Measurements from ENCODE around the gene NOXA1.

The NOXA1 gene

DNA sequence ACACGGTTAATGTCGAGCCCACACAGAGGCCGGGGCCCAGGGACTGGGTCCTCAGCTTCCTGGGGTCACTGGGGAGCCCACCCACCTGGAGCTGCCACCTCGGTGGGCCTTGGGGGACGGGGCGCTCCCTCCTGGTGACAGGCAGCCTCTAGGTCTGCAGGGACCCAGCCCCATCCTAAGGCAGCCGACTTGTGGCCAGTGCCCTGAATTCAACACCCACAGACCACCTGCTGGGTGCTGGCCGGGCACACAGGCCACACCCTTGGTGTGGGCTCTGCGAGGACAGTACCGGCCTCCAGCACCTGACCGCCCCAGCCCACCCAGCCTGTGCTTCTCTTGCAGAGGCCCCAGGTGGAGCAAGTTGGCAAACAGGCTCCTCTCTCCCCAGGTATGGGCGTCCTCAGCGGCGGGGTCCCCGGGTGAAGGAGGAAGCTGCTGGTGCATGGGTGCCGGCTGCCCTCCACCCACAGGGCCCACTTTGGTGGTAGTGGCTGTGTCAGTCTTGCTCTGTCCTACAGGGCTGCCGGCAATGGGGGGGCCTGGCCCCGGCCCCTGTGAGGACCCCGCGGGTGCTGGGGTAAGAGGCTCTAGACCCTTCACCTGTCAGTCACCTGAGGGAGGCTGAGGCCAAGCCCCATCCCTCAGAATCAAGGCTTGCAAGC, 9.6 kb downstream of the NOXA1 start:
- no peak for DNase-seq (ENCODE audit: insufficient read length, low spot score)
- FAIRE-seq = no peak
- no peak for TF ChIP-seq TAF1 (IDR thresholded peaks at IDR 0.05; ENCODE audit: low read depth, low read length)
- no peak for TF ChIP-seq POU2F2 (IDR thresholded peaks at IDR 0.05; ENCODE audit: low read depth, low read length)
- TF ChIP-seq PAX5 (IDR thresholded peaks at IDR 0.05; ENCODE audit: insufficient read depth, low read length, severe bottlenecking) = no peak
- no peak for TF ChIP-seq SPI1 (IDR thresholded peaks at IDR 0.05; ENCODE audit: low read depth, low read length)
- no peak for TF ChIP-seq POLR2A (IDR thresholded peaks at IDR 0.05; ENCODE audit: low read depth, low read length)
- no peak for TF ChIP-seq POLR2AphosphoS5 (IDR thresholded peaks at IDR 0.05; ENCODE audit: low read depth, low read length)

DNA sequence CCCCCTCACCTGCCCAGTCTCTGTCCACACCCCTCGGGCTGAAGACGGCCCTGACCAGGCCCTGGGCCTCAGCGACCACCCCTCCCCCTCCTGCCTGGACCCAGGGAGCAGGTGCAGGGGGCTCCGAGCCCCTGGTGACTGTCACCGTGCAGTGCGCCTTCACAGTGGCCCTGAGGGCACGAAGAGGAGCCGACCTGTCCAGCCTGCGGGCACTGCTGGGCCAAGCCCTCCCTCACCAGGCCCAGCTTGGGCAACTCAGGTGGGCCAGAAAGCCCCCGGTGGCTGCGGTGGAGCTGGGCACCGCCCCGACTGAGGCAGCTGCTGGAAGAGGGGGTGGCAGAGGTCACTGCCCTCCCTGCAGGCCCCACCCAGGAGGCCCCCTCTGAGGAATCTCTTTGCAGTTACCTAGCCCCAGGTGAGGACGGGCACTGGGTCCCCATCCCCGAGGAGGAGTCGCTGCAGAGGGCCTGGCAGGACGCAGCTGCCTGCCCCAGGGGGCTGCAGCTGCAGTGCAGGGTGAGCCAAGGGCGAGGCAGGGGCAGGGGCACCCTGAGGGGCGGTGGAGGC, 10.2 kb downstream of the NOXA1 start:
- DNase-seq (ENCODE audit: insufficient read length, low spot score) (no peak), FAIRE-seq (no peak)
- TF ChIP-seq POLR2AphosphoS5 (IDR thresholded peaks at IDR 0.05; ENCODE audit: low read depth, low read length) = no peak
- no peak for TF ChIP-seq POU2F2 (IDR thresholded peaks at IDR 0.05; ENCODE audit: low read depth, low read length)
- no peak for TF ChIP-seq SPI1 (IDR thresholded peaks at IDR 0.05; ENCODE audit: low read depth, low read length)
- no peak for TF ChIP-seq POLR2A (IDR thresholded peaks at IDR 0.05; ENCODE audit: low read depth, low read length)
- TF ChIP-seq TAF1 (IDR thresholded peaks at IDR 0.05; ENCODE audit: low read depth, low read length) = no peak
- TF ChIP-seq PAX5 (IDR thresholded peaks at IDR 0.05; ENCODE audit: insufficient read depth, low read length, severe bottlenecking) = no peak

DNA sequence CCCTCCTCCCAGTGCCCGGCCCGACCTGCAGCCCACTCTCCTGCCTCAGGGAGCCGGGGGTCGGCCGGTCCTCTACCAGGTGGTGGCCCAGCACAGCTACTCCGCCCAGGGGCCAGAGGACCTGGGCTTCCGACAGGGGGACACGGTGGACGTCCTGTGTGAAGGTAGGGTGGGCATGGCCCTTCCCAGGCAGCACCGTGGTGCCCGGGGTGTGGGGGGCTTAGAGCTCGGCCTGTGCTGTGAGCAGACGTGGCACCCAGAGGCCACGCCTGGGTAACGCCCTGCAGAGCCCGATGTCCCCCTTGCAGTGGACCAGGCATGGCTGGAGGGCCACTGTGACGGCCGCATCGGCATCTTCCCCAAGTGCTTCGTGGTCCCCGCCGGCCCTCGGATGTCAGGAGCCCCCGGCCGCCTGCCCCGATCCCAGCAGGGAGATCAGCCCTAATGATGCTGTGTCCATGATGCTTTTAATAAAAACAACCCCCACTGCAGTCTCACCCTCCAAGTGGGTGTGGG, 10.8 kb downstream of the NOXA1 start:
- TF ChIP-seq TAF1 (IDR thresholded peaks at IDR 0.05; ENCODE audit: low read depth, low read length) = no peak
- TF ChIP-seq SPI1 (IDR thresholded peaks at IDR 0.05; ENCODE audit: low read depth, low read length) = no peak
- no peak for TF ChIP-seq PAX5 (IDR thresholded peaks at IDR 0.05; ENCODE audit: insufficient read depth, low read length, severe bottlenecking)
- TF ChIP-seq POLR2AphosphoS5 (IDR thresholded peaks at IDR 0.05; ENCODE audit: low read depth, low read length) = no peak
- TF ChIP-seq POLR2A (IDR thresholded peaks at IDR 0.05; ENCODE audit: low read depth, low read length) = no peak
- no peak for TF ChIP-seq POU2F2 (IDR thresholded peaks at IDR 0.05; ENCODE audit: low read depth, low read length)
- DNase-seq (ENCODE audit: insufficient read length, low spot score) (no peak), FAIRE-seq (no peak)

DNA sequence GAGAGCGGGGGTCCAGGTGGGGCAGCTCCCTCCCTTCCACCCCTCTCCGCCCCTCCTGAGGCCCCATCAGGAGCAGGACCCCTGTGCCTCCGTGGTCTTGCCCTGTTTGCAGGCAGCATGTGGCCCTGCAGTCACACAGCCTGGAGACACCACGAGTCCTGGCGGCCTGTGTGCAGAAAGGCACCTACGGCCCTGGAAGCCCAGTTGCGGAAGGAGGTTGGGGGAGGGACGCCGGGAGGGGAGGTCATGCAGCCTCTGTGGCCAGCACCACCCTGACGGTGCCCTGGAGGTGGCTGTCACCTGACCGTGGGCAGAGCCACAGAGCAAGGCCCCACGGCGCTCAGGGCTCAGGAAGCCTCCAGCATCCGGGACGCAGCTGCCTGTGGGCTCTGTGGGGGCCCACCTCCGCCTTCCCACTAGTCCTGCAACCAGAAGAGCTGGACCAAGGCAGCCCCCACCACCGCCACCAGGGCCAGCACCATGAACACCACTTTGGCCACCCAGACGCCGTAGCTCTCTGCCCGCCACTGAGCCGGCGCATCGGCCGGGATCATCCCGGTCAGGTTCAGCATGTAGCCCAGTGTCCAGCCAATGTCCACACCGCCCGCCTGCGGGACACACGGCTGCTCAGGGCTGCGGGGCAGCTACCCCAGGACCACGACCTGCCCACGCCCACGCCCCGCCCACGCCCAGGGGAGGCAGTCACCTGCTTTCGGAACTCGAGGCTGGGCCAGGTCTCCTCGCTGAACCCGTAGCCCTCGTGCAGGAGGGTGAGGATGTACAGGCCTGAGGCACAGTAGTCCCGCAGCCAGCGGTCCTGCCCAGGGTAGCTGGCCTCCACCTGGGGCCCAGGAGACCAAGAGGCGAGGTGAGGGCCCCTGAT, 11.5 kb downstream of the NOXA1 start:
- FAIRE-seq (no peak), DNase-seq (ENCODE audit: insufficient read length, low spot score) (no peak)
- TF ChIP-seq POU2F2 (IDR thresholded peaks at IDR 0.05; ENCODE audit: low read depth, low read length) = no peak
- no peak for TF ChIP-seq SPI1 (IDR thresholded peaks at IDR 0.05; ENCODE audit: low read depth, low read length)
- TF ChIP-seq TAF1 (IDR thresholded peaks at IDR 0.05; ENCODE audit: low read depth, low read length) = no peak
- no peak for TF ChIP-seq PAX5 (IDR thresholded peaks at IDR 0.05; ENCODE audit: insufficient read depth, low read length, severe bottlenecking)
- TF ChIP-seq POLR2AphosphoS5 (IDR thresholded peaks at IDR 0.05; ENCODE audit: low read depth, low read length) = no peak
- no peak for TF ChIP-seq POLR2A (IDR thresholded peaks at IDR 0.05; ENCODE audit: low read depth, low read length)

DNA sequence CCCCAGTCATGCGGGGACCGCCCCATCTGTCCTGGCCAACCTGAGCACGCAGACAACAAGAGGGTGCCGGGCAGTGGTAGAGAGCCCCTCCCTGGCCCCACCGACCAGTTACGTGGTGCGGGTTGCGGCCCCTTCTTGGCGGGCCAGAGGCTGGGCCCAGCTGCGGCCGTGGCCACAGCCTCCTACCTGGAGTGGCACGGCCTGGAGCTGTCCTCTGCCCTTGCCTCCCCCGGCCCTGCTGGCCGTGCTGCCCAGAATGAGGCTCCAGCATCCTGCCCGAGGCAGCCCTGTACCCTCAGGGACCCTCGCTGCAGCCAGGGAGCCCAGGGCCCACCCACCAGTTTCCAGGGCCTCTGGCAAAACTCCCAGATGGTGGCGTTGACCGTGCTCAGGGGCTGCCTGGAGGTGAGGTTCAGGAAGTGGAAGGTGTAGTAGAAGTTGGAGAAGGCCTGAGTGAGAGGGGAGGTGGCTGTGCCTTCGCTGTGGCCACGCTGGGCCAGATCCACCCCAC, 12.2 kb downstream of the NOXA1 start:
- TF ChIP-seq PAX5 (IDR thresholded peaks at IDR 0.05; ENCODE audit: insufficient read depth, low read length, severe bottlenecking) = no peak
- FAIRE-seq = no peak
- no peak for DNase-seq (ENCODE audit: insufficient read length, low spot score)

DNA sequence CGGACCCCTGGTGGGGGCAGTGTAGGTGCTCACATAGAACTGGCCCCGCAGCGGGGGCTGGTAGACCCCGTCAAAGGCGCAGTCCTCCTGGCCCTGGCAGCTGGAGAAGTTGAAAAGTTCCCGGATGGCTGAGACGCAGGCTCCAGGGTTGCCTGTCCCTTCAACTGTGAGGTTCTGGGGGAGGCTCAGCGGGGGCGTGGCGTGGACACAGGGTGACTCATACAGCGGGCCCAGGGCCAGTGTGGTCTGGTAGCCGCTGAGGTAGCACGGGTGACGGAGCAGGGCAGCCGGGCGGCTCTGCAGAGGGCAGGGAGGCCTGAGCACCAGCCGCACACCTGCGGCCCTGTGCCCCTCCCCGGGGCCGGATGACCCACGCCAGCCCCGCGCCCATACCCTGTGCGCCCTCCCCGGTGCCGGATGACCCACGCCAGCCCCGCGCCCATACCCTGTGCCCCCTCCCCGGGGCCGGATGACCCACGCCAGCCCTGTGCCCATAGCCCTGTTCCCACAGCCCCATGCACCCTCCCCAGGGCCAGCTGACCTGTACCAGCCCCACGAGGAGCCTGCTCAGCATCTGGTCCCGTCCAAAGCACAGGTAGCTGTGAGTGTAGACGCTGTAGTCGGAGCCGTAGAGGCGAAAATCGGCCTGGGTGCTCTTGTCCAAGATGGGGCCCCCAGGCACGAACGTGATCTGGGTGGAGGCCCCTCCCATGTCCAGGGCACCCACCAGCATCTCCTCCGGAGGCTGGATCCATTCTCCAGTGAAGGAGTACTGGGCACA, 13.0 kb downstream of the NOXA1 start:
- TF ChIP-seq TAF1 (IDR thresholded peaks at IDR 0.05; ENCODE audit: low read depth, low read length) (no peak), POU2F2 (IDR thresholded peaks at IDR 0.05; ENCODE audit: low read depth, low read length) (no peak), POLR2A (IDR thresholded peaks at IDR 0.05; ENCODE audit: low read depth, low read length) (no peak), PAX5 (IDR thresholded peaks at IDR 0.05; ENCODE audit: insufficient read depth, low read length, severe bottlenecking) (no peak), SPI1 (IDR thresholded peaks at IDR 0.05; ENCODE audit: low read depth, low read length) (no peak), POLR2AphosphoS5 (IDR thresholded peaks at IDR 0.05; ENCODE audit: low read depth, low read length) (no peak)
- FAIRE-seq = no peak
- no peak for DNase-seq (ENCODE audit: insufficient read length, low spot score)

DNA sequence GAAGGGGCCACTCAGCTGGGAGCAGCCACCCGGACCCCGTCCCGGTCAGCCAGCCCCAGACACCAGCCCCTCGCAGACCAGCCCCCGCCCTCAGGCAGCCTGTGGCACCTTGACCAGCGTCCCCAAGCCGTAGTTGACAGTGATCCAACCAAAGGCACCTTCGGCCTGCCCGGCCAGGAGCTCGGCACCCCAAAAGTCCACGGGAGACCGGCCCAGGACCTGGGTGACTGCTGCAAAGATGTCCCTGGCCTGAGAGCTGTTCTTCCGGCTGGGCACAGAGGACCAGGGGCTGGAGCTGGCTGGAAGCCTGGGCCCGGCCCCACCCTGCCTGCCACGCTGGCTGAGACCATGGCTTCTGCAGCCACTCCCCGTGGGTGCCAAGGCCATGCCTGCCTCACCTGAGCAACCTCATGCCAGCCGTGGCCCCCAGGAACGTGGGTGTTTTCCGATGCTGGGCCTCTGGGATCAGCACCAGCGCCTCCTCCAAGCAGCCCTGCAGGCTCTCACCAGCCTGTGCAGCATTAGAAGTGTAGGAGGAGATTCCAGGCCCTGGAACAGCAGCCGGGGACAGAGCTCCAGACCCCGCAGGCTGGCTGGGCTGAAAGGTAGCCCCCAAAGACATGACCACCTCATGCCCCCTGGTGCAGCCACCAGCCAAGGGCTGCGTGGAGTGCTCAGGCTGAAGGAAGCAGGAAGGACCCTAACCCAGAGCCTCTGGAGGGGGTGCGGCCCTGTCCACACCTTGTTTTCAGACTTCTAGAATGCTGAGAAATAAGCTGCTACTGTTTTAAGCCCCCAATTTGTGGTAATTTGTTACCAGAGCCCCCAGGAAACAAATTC, 13.8 kb downstream of the NOXA1 start:
- TF ChIP-seq TAF1 (IDR thresholded peaks at IDR 0.05; ENCODE audit: low read depth, low read length) = no peak
- TF ChIP-seq POLR2AphosphoS5 (IDR thresholded peaks at IDR 0.05; ENCODE audit: low read depth, low read length) = no peak
- TF ChIP-seq SPI1 (IDR thresholded peaks at IDR 0.05; ENCODE audit: low read depth, low read length) = no peak
- no peak for TF ChIP-seq PAX5 (IDR thresholded peaks at IDR 0.05; ENCODE audit: insufficient read depth, low read length, severe bottlenecking)
- TF ChIP-seq POU2F2 (IDR thresholded peaks at IDR 0.05; ENCODE audit: low read depth, low read length) = no peak
- no peak for TF ChIP-seq POLR2A (IDR thresholded peaks at IDR 0.05; ENCODE audit: low read depth, low read length)
- DNase-seq (ENCODE audit: insufficient read length, low spot score) (no peak), FAIRE-seq (no peak)

Measured in GM12891 (cell line).